ENCODE data around the gene SPG11.
A peak's percentile ranks its signal among the peaks of the same experiment; 100 is the strongest.
"Not testable (repeated sequence)": the region's sequence is repeated elsewhere in the genome, so short reads cannot be mapped to it uniquely, and the experiment has no call there.

Gene SPG11

GRCh38 chr15:44603126-44603525 lies 60.3 kb downstream of the SPG11 start:
- DNase-seq = no peak

- DNase-seq = no peak
Observed at GRCh38 chr15:44598892-44599291, 64.6 kb downstream of the SPG11 start.

GRCh38 chr15:44598066-44598465 lies 65.4 kb downstream of the SPG11 start:
- DNase-seq = no peak

GRCh38 chr15:44596511-44597010 lies 66.9 kb downstream of the SPG11 start:
- no peak for DNase-seq

GRCh38 chr15:44595656-44596510 lies 67.6 kb downstream of the SPG11 start:
- DNase-seq = no peak

- no peak for DNase-seq
Observed at GRCh38 chr15:44595246-44595645, 68.2 kb downstream of the SPG11 start.

- DNase-seq = no peak
Observed at GRCh38 chr15:44593042-44593736, 70.3 kb downstream of the SPG11 start.

GRCh38 chr15:44591326-44591725 lies 72.1 kb downstream of the SPG11 start:
- no peak for DNase-seq

- no peak for DNase-seq
Observed at GRCh38 chr15:44588541-44588940, 74.9 kb downstream of the SPG11 start.

- no peak for DNase-seq
Observed at GRCh38 chr15:44585633-44586032, 77.8 kb downstream of the SPG11 start.

- peak; percentile 23 for DNase-seq
Observed at GRCh38 chr15:44584162-44584749, 79.2 kb downstream of the SPG11 start.

- DNase-seq = no peak
Observed at GRCh38 chr15:44580105-44580504, 83.4 kb downstream of the SPG11 start.

- DNase-seq = no peak
Observed at GRCh38 chr15:44574734-44575133, 88.7 kb downstream of the SPG11 start.

GRCh38 chr15:44573386-44573785 lies 90.1 kb downstream of the SPG11 start:
- no peak for DNase-seq

GRCh38 chr15:44570361-44570760 lies 93.1 kb downstream of the SPG11 start:
- no peak for DNase-seq

- DNase-seq = no peak
Observed at GRCh38 chr15:44569316-44569715, 94.1 kb downstream of the SPG11 start.

GRCh38 chr15:44568338-44568737 lies 95.1 kb downstream of the SPG11 start:
- DNase-seq = no peak

GRCh38 chr15:44566155-44566540 lies 97.3 kb downstream of the SPG11 start:
- no peak for DNase-seq

GRCh38 chr15:44565387-44566154 lies 97.9 kb downstream of the SPG11 start:
- no peak for DNase-seq

- DNase-seq = not testable (repeated sequence)
Observed at GRCh38 chr15:44560926-44561325, 102.5 kb downstream of the SPG11 start.

- DNase-seq = no peak
Observed at GRCh38 chr15:44554934-44555723, 108.3 kb downstream of the SPG11 start.

GRCh38 chr15:44550734-44551133 lies 112.7 kb downstream of the SPG11 start:
- DNase-seq = no peak

All from NCI-H146 (cell line).